Muscle of arm (tissue), 12 donors: ENCODE results near the gene NGF. TPM values are rescaled to one million over a fixed set of nuclear protein-coding genes. Genes with fewer than 3 reads are reported as not detected.

Source experiments
- DNase-seq: peaks from one replicate; pipeline ENCODE4 v3.0.0-alpha.2; 2013
- polyA plus RNA-seq, 12 donors: library from polyadenylated mRNA; unstranded; fragments of 120-200 nt; gene quantifications; one replicate each; pipeline ENCODE4 v1.2.1, GENCODE V29; 2013; ENCODE audit not compliant: insufficient read length in 12 of 12

Gene NGF
- polyA plus RNA-seq, 12 donors = 1.1 to 11.4 (median 2.4) TPM; not detected in 2

DNA sequence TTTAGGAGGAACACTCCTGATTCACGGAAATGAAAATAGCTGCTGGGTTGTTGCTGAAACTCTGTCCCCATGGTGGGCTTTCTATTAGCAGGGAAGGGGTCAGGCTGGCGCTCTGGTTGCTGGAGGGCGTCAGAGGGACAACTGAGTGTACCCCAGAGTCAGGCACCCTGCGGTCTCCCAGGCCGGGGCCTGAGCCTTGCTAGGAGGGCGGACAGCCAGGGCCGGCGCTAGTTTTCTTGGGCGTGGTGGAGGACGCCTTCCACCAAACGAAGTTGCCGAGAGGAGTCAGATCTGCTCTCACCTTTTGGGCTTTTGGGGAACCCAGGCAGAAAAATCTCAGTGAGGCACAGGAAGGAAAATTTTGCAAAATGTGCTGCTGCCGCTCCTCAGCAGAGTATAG is 54.8 kb downstream of the NGF start:
- no peak for DNase-seq

DNA sequence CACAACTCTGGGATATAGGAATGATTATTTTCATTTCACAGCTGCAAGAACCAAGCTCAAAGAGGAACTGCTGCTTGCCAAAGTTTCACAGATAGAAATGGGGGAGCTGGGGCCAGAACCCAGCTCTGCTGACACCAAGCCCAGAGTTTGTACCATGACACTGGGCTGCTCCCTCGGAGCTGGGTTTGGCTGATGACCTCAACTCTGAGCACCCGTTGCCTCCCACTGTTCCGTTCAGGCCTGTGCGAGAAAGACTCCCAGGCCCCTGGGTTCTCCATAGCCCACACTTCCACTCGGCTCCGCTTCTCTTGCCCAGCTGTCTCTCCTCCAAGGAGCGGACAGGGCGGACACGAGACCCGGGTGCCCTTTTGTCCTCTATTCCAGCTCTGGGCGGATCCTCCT is 55.2 kb downstream of the NGF start:
- DNase-seq = peak; percentile 71

DNA sequence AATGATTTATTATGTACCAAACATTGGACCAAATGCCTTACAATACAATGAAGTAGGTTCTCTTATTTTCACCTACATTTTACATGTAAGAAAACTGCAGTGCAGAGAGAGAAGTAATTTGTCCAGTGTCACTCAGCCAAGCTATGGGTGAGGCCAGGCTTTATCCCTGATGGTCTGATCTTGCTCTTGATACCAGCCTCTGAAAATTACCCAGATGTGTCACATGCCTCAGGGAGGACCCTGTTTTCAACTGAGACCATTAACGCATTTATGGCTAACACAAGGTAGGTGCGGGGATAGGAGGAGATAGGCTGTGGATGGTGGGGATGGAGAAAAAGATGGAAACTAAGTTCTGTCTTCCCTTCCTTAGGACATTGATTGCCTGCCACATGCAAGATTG is 56.9 kb downstream of the NGF start:
- no peak for DNase-seq

DNA sequence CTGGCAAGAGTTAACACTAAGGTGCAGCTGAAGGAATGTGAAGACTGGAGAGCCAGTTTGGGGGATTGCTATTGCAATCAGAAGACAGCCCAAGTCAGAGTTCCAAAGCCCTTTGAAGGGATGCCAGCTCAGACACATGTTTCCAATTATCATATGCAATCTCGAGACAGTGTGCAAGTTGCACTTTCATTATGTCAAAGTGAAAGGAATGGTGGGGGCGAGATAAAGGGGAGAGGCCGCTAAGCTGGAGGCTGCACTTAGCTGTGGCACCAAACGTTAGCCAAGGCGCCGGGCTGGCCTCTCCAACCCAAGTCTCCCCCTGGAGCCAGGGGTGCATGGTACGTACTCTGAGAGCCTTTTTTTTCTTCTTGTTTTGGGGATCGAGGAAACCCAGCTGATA is 58.0 kb downstream of the NGF start:
- peak; percentile 73 for DNase-seq

DNA sequence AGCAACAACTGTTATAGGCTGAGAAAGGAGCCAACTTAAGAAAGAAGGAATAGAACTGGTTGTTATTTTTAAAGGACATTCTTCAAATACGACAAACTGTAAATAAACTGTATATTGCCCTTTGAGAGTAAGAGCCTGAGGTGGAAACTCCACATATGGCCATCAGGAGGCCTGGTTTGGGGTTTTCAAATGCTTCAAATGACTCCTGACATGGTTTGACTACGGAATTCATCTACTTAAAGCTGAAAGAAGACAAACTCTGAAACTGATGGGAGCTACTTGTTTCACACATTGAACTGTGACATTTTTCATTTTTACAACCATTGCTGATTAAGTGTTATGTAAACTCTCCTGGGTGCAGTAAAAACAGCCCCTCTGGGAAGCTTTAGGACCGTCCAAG is 59.8 kb downstream of the NGF start:
- DNase-seq = no peak

DNA sequence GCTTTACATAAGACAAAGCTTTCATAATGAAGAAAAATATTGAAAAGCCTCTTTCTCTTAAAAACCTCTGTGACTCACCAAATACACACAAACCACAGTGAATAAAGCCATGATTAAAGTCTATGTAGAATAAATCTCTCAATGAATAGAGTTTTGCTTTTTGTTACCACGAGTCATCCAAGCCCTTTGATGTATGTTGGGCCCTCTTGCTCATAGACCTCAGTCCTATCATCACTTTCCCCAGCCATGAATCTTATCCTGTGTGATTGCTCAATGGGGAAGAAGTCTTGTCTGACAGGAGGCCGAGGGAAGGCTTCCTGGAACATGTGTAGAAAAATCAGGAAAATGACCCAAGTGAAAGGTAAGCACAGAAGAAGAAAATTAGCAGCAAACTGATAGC is 60.8 kb downstream of the NGF start:
- DNase-seq = no peak

DNA sequence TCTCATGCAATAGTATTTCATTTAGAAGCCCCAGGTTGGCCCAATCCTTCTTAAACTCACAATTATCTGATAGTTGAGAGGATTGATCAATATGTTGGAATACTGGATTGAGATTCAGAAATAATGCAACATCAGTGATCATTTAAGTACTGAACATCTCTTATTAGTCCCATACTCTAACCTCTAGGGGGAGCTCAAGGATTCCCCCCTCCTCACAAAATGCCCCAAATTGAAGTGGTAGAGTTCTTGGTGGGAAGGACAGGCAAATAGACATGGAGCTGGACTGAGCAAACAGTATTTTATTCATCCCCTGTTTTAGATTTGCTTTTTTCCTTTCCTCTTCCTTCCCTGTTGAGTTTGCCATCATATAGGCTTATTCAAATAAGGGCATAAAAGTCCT is 62.8 kb downstream of the NGF start:
- no peak for DNase-seq

DNA sequence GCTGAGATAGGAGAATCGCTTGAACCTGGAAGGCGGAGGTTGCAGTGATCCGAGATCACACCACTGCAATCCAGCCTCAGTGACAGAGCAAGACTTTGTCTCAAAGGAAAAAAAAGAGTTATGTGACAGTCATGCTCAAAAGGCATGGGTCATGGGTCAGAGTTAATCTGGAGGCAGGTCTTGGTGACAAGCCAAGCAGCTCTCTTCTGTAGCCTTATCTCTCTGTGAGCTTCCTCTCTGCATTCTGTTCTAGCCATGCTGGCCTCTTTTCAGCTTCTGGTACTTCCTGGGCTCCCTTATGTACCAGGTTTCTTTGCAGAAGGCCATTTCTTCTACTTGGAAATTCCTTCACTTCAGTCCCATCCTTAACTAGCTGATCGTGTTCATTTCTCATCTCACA is 63.6 kb downstream of the NGF start:
- no peak for DNase-seq

DNA sequence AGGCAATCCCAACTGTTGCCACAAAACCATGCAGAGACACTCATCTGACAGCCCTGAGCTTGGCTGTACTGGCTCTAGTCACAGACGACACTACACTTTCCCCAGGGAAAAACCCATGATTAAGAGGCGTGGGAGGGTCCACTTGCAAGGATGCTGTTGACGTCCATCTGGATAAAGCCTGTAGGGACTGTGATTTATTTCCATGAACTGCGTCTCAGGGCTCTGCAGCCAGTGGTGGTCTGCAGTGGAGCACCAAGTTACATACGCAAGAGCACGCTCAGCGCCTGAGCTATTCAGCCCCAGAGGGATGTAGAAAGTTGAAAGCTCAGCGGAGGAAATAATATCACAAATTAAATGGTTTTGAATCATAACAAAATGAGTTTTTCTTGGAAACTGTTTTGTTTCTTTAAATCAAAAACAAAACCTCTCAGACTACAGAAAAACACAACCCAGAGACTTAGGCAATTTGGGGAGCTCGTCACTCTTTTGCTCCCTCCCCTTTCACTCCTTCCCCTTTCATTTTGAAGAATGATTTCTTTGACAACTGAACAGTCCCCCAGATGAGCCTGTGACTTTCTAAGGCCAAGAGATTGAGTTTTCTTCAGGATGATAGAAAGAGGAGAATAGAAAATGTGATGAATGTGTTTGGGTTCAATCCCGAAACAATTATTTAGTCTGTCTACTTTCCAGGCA is 71.2 kb downstream of the NGF start:
- DNase-seq = no peak

DNA sequence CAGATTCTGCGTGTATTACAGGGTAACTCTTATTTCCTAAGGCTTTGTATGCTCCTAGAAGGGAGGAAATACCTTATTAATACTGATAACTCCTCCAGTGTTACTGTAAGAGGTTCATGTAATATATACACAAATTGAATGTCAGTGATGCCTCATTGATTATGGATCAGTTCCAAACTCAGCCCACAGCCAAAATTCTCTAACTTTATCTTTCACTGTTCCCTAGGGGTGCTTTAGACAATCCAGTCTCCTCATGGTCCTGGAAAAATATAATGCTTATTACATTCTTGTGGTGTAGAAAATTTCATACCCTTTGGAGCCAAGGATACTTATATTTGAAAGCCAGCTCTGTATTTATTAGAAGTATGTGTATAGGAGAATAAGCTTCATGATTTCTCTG is 73.0 kb downstream of the NGF start:
- no peak for DNase-seq

DNA sequence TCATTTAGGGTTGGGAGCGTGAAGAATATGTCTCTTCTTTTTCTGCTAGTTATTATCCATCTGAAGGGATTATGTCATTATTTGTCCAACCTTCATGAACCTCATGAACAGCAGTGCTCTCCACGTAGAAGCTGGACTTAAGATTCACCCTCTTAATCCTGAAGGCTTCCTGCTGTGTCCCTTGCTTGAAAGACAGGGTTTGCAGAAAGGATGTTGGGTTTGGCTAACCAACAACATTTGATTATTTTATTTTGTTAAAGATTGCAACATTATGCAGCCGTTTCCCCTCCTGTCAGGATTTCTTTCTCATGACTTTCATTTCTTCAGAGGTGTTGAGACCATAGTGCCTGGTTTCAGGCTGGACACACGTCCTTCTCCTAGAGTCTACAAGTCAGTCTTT is 75.2 kb downstream of the NGF start:
- no peak for DNase-seq

DNA sequence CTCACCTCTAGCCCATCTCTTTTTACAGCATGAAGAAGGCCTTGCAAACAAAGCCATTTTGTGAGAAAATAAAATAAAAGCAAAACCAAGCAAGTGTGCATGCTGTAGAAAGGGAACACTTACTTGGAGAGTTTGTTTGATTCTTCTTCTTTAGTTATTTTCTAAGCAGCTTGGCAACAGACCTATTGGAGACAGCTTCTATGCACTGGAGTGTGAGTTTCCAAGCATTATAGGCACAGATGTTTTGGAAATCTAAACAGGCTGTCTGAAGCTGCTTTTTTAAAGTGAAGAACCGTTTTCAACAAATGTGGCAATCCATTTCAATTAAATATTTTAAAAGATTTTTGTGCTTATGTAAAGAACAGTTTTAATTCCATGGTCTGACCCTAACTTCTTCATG is 76.6 kb downstream of the NGF start:
- peak; percentile 78 for DNase-seq

DNA sequence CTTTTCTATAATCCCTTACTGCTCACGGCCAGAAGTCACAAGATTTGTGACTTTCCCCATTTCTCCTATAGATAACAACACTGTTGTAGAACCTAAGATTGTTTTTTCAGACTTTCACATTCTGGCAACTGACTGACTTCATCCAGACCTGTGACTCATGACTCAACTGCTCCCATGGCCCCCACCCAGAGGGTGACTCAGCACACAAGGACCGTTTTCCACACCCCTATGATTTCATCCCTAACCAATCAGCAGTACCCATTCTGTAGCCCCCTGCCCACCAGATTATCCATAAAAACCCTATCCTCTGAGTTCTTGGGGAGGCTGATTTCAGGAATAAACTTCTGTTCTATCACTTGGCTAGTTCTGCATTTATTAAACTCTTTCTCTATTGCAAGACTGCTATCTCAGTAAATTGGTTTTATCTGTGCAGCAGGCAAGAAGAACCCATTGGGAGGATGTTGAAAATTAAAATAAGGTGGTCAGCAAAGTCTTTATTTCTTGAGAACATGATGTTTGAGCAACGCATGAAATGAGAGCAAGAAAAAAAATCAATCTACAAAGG is 79.7 kb downstream of the NGF start:
- no peak for DNase-seq

DNA sequence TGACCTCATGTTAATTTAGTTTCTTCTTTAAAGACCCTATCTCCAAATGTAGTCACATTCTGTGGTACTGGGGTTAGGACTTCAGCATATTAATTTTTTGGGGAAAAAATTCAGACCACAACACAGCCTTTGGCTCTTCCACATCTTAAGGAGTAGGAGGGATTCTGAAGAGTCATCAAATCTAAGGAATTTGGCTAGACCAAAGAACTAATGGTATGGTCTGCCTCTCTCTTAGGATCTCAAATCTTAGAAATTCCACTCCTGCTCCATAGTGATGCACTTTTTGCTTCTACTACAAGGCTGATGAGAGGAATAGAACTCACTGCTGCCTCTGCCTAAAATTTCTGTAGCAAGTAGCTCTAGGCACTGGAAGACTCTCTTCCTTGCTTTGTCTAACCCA is 80.5 kb downstream of the NGF start:
- DNase-seq = no peak

DNA sequence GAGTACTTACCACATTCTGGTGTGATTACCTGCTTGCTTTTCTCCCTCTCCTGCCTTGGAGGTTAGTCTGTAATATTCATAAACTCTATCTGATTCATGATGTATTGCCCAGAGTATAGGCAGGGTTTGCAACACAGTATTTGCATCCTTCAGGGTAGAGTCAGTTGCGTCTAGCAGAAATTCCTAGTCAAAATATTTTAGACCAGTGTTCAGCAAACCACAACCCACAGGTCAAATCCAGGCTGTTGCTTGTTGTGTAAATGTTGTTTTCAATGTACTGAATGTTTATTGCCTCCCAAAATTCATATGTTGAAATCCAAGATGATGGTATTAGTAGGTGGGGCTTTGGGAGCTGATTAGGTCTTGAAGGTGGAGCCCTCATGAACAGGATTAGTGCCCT is 82.9 kb downstream of the NGF start:
- no peak for DNase-seq

DNA sequence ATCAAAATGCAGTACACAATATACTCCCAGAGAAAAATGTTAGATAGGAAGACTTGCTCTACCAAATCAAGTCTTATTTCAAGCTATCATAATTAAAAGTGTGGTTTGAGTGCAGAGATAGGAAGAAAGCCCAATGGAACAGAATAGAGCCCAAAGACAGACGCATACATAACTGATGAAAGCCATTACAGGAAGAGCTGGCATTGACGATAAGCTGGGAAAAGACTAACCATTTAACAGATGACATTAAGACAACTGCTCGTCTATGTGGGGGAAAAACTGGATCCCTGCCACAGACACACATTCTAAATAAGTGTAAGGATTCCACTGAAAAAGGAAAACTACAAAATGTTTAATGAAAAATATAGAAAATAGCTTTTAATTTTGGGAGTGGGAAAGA is 85.5 kb downstream of the NGF start:
- DNase-seq = no peak

DNA sequence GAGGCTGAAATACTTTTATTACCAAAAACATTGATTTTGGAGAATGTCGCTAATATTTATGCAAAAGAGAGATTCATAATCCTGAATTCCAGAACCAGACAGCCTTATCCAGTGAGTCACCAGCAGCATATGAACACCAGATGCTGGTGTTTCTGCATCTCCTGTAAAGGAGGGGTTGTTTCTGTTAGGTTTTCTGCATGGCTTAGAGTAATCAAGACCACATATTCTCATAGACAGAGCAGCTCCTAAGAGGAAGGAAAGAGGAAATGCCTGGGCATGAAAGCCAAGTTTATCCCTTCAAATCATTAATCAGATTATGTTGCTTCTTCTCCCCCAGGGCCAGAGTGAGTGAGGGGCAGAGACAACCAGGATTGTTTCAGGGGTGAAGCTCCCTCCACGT is 86.2 kb downstream of the NGF start:
- peak; percentile 56 for DNase-seq

DNA sequence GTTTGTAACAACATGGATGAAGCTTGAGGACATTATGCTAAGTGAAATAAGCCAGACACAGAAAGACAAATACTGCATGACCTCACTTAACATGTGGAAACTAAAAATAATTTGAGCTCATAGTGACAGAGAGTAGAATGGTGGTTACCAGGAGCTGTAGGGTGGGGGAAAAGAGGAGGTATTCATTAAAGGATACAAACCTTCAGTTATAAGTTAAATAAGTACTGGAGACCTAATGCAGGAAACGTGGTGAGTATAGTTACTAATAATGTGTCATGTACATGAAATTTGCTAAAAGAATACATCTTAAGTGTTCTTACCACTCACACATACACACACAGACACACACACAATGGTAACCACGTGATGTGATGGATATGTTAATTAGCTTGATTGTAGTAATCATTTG is 86.7 kb downstream of the NGF start:
- DNase-seq = no peak

DNA sequence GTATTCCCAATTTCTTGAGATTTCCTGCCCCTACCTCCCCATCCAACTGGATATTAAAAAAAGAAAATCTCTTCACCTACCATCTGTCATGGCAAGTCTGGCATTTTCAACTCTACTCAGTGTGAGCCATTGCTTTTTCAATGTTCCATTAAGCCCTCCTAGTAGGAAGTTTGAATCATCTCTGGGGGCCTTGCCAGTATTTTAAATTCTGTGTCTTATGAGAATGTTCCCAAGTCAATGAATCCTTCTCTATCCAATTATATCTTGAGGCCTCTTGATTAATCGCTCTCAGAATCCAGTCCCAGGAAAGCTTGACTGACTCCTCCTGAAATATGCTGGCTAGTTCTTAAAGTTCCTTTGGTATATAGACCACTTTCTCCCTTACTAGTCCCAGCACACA is 91.5 kb downstream of the NGF start:
- no peak for DNase-seq

DNA sequence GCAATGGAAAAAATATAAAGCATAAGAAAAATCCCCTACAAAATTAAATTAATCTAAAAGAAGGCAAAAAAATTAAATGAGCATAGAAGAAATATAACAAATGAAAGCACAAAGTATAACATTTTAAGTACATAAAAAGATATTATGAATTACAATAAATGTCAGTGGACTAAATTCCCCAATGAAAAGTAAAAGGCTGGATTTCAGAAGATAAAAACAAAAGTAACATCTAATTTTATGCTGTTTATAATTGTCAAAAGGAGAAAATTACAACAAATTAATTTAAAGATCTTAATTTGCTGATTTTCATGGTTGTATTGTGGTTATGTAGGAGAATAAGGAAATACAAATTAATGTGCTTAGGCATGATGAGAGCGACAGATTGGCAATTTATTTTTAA is 92.8 kb downstream of the NGF start:
- DNase-seq = no peak

DNA sequence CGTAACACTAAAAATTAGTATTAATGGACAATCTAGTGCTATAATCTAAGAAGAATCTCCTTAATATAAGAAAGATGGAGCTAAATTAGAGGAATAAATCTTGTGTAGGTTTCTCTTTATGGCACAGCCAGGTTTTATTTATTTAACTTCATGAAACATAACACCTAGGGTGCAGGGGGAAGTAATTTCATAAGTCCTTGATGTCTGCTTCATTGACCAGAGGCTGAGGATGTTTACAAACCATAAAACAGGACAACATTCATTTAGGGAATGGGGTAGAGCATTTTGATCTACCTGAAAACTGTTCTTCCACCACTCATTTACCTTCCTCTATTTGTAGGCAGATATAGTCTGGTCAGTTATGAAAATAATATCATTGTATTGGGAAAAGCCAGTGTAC is 95.5 kb downstream of the NGF start:
- no peak for DNase-seq

DNA sequence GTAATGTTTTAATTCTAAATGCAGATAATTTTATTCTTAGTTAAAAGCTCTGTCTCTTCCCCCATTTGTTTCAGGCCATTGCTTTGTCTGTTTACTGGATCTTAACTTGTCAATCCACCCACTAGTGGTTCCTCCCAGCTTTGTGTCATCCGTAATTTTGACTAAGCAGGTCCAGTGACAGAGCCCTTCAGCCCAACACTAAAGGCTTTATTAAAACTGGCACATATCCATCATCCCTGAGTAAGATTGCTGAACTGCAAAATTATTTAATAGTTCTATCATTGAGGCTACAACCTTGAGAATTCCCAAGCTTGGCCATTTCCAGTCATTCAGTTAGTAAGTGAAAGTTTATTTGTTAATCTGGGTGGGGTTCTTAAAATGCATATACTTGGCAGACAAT is 96.7 kb downstream of the NGF start:
- DNase-seq = no peak

DNA sequence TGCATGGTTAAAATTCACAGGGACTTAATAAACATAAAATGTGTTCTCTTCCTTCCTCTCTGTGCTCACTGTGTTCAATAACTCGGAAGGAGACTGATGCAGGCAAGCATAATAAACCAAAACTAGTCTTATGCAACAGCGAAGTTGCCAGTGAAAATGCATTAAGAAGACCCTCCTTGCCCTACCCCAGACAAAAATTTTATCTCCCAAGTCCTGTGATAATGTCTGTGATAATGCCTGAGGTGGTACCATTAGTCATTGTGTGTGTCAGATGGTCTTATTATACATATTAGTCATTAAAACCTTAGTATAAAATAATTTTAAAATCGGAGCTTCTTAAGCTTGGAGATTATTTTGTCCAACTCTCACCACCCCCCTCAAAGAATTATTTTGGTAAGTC is 97.8 kb downstream of the NGF start:
- DNase-seq = no peak

DNA sequence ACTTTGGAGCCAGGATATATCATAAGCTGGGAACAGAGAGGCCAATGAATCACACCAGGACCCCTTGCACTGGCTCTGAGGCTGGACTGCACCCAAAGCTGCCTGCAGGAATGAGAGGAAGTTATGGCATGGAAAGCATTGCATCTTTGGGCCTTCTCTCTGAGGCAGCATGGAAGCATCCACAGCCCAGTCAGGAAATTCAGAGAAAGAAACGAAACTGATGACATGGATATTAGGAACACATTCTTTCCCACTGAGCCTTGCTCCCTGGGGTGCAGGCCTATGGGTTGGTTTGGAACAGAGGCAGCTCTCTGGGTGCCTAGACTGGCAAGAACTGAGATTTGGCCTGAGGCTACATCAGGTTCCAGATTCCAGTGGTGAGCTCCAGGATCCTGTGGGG is 98.6 kb downstream of the NGF start:
- no peak for DNase-seq

DNA sequence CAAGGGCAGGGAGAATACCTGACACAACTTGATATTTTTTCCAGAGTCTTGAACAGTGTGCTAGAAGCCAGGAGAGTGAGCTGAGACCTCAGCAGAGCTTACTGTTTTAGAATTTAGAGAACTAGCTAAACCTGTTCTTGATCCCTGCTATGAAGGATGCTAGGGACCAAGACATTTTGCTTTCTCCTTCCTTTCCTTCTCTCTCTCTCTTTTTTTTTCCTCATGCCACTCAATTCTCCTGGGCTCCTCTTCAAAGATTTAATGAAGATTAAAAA is 99.0 kb downstream of the NGF start:
- DNase-seq = no peak
